Cerebellar cortex (tissue), 1 donor: ENCODE data around the gene CAPN9.

Experiments used
- DNase-seq: peaks from one replicate; pipeline ENCODE4 v3.0.0-alpha.2; 2015; ENCODE audit warnings: low spot score

CAPN9 gene

DNA sequence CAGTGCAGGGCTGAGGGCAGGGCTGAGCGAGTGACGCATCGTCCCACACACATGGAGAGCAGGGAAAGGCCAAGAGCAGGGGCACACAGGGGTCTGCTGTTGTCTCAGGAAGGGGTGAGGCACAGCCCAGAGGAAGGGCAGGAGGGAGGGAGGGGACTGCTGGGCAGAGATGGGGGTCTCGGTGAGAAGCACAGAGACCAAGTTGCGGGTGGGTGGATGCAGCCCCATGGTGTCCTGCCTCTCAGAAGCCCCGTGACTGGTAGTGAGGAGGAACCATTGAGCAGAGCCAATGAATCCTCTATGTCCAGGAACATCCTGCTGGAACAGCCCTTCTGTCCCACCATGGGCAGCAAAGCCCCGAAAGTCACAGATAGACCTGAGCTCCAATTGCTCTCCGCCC, 103.4 kb downstream of the CAPN9 start:
- DNase-seq = no peak

DNA sequence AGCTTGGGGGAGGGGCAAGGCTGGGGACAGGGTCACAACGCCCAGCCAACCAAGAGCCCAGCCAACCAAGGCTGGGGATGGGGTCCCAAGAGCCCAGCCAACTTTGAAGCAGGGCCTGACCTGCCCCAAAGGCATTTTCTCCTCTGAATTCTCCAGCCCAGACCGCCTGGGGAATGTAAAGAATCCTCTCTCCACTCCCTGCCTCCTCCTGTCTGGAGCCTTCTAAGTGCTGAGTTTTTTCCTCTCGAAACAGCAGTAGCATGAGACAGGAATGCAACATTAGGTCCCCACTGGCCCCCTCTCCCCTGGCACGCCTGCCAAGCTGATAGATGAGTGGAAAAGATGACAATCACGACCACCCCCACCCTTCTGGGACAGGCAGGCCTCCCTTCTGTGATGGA, 104.1 kb downstream of the CAPN9 start:
- no peak for DNase-seq
